ENCODE results near the gene VPS45.

GRCh38 chr1:150102986-150103385 lies 35.4 kb downstream of the VPS45 start:
- TF ChIP-seq CTCF (IDR thresholded peaks at IDR 0.05) (no peak), POLR2A (IDR thresholded peaks at IDR 0.05) (no peak)
